ENCODE data around the gene SPEM1. TPM values are rescaled to one million over a fixed set of nuclear protein-coding genes. Genes with fewer than 3 reads are reported as not detected.

The SPEM1 gene
- total RNA-seq (2014; rRNA removed; shearing (Covaris generic); ENCODE audit: low replicate concordance), result not detected in 2 replicates

GRCh38 chr17:7419819-7420610, at the start of gene SPEM1:
Gene SPEM1 (plus strand): TSS chr17:7420324. CDS start chr17:7420385, 61 bp downstream.
- in situ Hi-C loops (cut with HindIII; ENCODE audit: low pct_unique_long_range_greater_than_20kb, low sequenced_read_pairs), result no loop called here
- no peak for DNase-seq (ENCODE audit: low read depth)

DNA sequence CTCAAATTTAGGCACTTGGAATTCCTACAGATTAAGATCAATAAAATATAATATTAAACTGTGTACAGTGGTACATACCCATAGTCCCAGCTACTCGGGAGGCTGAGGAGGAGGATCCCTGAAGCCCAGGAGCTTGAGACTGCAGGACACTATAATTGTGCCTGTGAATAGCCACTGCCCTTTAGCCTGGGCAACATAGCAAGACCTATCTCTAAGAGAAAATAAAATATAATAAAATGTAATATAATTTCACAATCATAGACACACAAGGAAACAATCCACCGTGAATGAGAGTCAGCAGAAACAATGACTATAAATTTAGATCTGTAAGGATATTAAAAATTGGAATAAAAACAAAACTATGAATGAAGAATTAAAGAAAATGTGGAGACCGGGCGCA, 49.3 kb upstream of the SPEM1 start:
- no peak for DNase-seq (ENCODE audit: low read depth)
- in situ Hi-C loops (cut with HindIII; ENCODE audit: low pct_unique_long_range_greater_than_20kb, low sequenced_read_pairs), result no loop called here

DNA sequence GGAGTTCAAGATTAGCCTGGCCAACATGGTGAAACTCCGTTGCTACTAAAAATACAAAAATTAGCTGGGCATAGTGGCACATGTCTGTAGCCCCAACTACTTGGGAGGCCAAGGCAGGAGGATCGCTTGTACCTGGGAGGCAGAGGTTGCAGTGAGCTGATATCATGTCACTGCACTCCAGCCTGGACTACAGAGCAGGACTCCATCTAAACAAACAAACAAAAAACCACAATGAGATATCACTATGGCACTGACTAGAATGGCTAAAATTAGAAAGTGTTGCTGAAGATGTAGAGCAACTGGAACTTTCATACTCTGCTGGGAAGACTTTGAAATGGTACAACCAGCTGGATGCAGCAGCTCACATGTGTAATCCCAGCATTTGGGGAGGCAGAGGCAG, 45.8 kb upstream of the SPEM1 start:
- no peak for DNase-seq (ENCODE audit: low read depth)
- in situ Hi-C loops (cut with HindIII; ENCODE audit: low pct_unique_long_range_greater_than_20kb, low sequenced_read_pairs), result no loop called here

DNA sequence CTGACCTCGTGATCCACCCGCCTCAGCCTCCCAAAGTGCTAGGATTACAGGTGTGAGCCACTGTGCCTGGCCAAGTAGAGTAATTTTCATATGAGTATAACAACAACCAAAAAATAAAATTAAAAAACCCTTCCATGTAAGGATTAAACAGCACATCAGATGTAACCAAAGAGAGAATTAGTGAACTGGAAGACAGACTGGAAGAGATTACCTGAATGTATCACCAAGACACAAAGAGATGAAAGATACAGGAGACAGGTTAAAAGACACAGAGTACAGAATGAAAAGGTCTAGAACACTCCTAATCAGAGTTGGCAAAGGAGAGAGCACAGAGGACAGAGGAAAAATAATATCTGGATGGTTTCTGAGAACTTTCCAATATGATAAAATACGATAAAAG, 41.0 kb upstream of the SPEM1 start:
- no peak for DNase-seq (ENCODE audit: low read depth)
- in situ Hi-C loops (cut with HindIII; ENCODE audit: low pct_unique_long_range_greater_than_20kb, low sequenced_read_pairs), result no loop called here

DNA sequence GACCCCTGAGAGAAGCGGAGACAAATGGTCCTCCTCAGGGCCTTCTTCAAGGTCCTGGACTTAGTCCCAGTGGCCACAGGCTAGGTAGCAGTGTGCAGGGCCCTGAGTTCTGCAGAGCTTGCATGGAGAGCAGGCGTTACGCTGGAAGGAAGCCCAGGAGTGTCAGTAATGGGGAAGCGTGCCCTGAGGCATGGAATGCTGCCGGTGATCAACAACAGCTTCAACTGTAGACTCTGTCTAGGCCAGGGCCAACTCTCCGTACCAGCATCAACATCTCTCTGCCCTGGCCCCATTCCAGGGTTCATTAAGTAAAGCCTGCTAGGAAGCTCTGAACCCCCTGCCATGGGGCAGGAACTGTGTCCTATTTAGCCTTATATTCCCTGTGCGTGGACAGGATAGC, 39.8 kb upstream of the SPEM1 start:
- in situ Hi-C loops (cut with HindIII; ENCODE audit: low pct_unique_long_range_greater_than_20kb, low sequenced_read_pairs), result no loop called here
- no peak for DNase-seq (ENCODE audit: low read depth)

GRCh38 chr17:7380855-7381683, 39.1 kb upstream of the SPEM1 start, which contains the start of gene TNK1:
Gene TNK1 (plus strand): TSS chr17:7381089. CDS start chr17:7382927, 1,838 bp downstream.
- in situ Hi-C loops (cut with HindIII; ENCODE audit: low pct_unique_long_range_greater_than_20kb, low sequenced_read_pairs), result no loop called here
- no peak for DNase-seq (ENCODE audit: low read depth)

GRCh38 chr17:7382901-7383300, 37.2 kb upstream of the SPEM1 start:
- in situ Hi-C loops (cut with HindIII; ENCODE audit: low pct_unique_long_range_greater_than_20kb, low sequenced_read_pairs), result no loop called here
- no peak for DNase-seq (ENCODE audit: low read depth)

DNA sequence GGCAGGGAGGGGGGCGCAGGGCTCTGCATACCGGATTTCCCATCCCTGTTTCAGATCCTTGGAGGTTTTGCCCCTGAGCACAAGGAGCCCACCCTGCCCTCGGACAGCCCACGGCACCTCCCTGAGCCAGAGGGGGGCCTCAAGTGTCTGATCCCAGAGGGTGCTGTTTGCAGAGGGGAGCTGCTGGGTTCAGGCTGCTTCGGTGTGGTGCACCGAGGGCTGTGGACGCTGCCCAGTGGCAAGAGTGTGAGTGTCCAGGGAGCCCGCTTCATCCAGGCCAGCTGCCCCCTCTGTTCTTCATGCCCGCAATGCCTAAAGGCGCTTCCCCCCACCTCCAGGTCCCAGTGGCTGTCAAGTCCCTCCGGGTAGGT, 36.8 kb upstream of the SPEM1 start:
- in situ Hi-C loops (cut with HindIII; ENCODE audit: low pct_unique_long_range_greater_than_20kb, low sequenced_read_pairs), result no loop called here
- DNase-seq (ENCODE audit: low read depth), result no peak

GRCh38 chr17:7383742-7384488, 36.2 kb upstream of the SPEM1 start:
- DNase-seq (ENCODE audit: low read depth), result no peak
- in situ Hi-C loops (cut with HindIII; ENCODE audit: low pct_unique_long_range_greater_than_20kb, low sequenced_read_pairs), result no loop called here

GRCh38 chr17:7384489-7385081, 35.5 kb upstream of the SPEM1 start:
- in situ Hi-C loops (cut with HindIII; ENCODE audit: low pct_unique_long_range_greater_than_20kb, low sequenced_read_pairs), result no loop called here
- no peak for DNase-seq (ENCODE audit: low read depth)

- no peak for DNase-seq (ENCODE audit: low read depth)
- in situ Hi-C loops (cut with HindIII; ENCODE audit: low pct_unique_long_range_greater_than_20kb, low sequenced_read_pairs), result no loop called here
Observed at GRCh38 chr17:7388856-7389255, 31.3 kb upstream of the SPEM1 start.

- in situ Hi-C loops (cut with HindIII; ENCODE audit: low pct_unique_long_range_greater_than_20kb, low sequenced_read_pairs), result no loop called here
Observed at GRCh38 chr17:7389924-7390910, 29.9 kb upstream of the SPEM1 start.

DNA sequence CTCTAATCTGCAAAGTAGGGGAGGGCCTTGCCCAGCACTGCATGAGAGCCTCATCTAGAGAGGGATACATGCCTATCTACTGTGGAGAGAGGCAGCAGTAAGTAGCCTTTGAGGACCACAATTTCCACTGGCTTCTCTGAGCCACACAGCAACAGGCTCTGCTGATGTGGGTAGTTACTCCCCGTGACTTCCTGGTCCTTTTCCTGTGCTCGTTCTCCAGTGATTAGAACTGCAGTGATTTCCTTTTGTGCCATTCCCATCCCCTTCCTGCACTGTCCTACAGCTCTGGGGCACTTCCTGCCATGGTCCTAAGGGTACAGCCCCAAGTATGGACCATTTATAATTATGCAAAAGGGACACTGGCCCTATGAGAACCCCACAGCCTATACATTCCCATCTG, 28.8 kb upstream of the SPEM1 start:
- in situ Hi-C loops (cut with HindIII; ENCODE audit: low pct_unique_long_range_greater_than_20kb, low sequenced_read_pairs), result no loop called here
- DNase-seq (ENCODE audit: low read depth), result no peak

More at GRCh38 chr17:7389924-7390910, 29.9 kb upstream of the SPEM1 start:
- no peak for DNase-seq (ENCODE audit: low read depth)

- in situ Hi-C loops (cut with HindIII; ENCODE audit: low pct_unique_long_range_greater_than_20kb, low sequenced_read_pairs), result no loop called here
Observed at GRCh38 chr17:7392696-7393612, 27.2 kb upstream of the SPEM1 start.

DNA sequence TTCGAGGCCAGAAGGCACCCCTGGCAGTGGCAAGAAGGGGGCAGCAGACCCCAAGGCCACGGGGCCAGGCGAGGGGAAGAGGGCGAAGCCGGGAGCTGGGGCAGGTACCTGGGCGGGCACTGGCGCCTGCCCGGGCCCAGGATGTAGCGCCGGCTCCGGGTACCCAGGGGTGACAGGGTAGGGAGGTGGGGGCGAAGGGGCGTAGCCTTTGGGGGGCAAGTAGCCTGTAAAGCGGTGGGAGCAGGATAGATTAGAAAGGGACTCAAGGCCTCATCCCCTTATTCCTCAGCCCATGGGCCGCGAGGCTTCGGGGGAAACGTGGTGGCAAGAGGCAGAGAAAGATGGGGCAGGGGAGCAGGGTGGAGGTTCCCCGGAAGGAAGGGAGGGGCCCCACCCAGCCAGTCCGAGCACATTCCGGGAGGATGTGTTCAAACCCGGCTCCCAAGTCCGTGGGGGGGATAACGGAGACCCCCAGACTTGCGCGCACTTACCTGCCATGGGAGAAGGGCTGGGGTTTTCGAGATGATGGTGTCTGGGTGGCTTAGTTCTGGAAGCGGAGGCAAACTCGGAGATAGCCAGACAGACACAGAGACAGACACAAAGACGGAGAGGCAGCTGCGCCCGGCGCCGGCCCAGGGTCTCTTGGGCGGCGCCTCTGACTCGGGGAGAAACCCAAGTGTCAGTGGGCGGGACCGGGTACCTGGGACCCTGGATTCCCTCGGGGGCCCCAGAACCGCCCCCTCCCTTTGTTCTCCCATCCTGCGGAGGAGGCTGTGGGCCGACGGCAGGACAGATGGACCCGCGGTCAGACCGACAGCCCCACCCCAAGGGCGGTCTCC, 26.3 kb upstream of the SPEM1 start:
- no peak for DNase-seq (ENCODE audit: low read depth)

More at GRCh38 chr17:7392696-7393612, 27.2 kb upstream of the SPEM1 start:
- no peak for DNase-seq (ENCODE audit: low read depth)

More for the DNA sequence above, 26.3 kb upstream of the SPEM1 start:
- in situ Hi-C loops (cut with HindIII; ENCODE audit: low pct_unique_long_range_greater_than_20kb, low sequenced_read_pairs), result no loop called here
